ENCODE data around the gene SERHL2. TPM values are rescaled to one million over a fixed set of nuclear protein-coding genes. Genes with fewer than 3 reads are reported as not detected.

Gene SERHL2
- polyA plus RNA-seq, 1 donor (not counting 4 experiments of a cell fraction or from before 2014, with no cell fraction given) = 2.5 TPM

DNA sequence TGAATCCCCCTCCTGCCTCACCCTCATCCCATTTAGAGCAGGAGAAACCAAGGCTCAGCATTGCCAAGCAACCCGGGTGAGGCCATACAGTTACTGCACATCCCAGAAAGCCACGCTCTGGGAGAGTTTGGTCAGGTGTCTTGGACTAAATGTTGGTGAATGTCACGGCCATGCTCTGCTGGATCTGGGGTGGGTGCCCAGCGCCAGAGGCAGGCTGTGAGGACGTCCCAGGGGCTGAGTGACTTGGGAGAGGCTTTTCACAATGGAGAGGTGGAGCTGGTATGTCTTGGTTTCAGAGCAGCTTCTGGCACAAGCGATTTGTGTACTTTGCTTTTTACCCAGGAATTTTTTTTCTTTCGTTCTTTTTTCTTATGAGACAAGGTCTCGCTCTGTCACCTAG, 6.6 kb downstream of the SERHL2 start:
- DNase-seq (ENCODE audit: low read depth, low spot score) (no peak), FAIRE-seq (no peak)
- Histone ChIP-seq H4K20me1 (ENCODE audit: control insufficient read depth, extremely low read depth, insufficient read depth, low read length) (no peaks in the 10 kb centered on the region), H2AFZ (ENCODE audit: control insufficient read depth, low read length) (no peak overlapping the region), H3K4me3 (ENCODE audit: control insufficient read depth in 2 of 3, extremely low read depth in 1 of 3, insufficient read depth in 2 of 3, low read depth in 1 of 3, low read length in 3 of 3) (no peak overlapping the region), H3K9ac (ENCODE audit: control insufficient read depth, extremely low read depth, insufficient read depth, low read length) (no peak overlapping the region), H3K27ac (ENCODE audit: control insufficient read depth, insufficient read depth, low read length) (no peak overlapping the region), H3K9me1 (ENCODE audit: control insufficient read depth, extremely low read depth, insufficient read depth, low read length) (no peaks in the 10 kb centered on the region), H3K4me1 (ENCODE audit: control insufficient read depth, extremely low read depth, insufficient read depth, low read length) (peaks cover 4% of the 10 kb centered on the region), H3K79me2 (ENCODE audit: control insufficient read depth, insufficient read depth, low read length) (no peaks in the 10 kb centered on the region), H3K27me3 (ENCODE audit: control insufficient read depth, extremely low read depth, insufficient read depth, low read length) (no peaks in the 10 kb centered on the region), H3K9me3 (ENCODE audit: control insufficient read depth, low read depth, low read length) (no peaks in the 10 kb centered on the region), H3K36me3 (ENCODE audit: control insufficient read depth in 2 of 2, extremely low read depth in 1 of 2, insufficient read depth in 2 of 2, low read length in 2 of 2) (no peaks in the 10 kb centered on the region), H3K4me2 (ENCODE audit: control insufficient read depth, extremely low read depth, insufficient read depth, low read depth, low read length) (no peak overlapping the region)
- no peak for TF ChIP-seq EZH2 (IDR thresholded peaks at IDR 0.05; ENCODE audit: low read length)
- no peak for TF ChIP-seq CTCF (optimal IDR thresholded peaks at IDR 0.05 in 1 of 3, IDR thresholded peaks at IDR 0.05 in 1 of 3, conservative IDR thresholded peaks at IDR 0.05 in 1 of 3; ENCODE audit: extremely low read depth in 1 of 3, insufficient read depth in 2 of 3, low read length in 3 of 3)
- dilution Hi-C loops (cut with MboI; ENCODE audit: extremely low pct_ligation_motif_present, low sequenced_read_pairs) = no loop called here

DNA sequence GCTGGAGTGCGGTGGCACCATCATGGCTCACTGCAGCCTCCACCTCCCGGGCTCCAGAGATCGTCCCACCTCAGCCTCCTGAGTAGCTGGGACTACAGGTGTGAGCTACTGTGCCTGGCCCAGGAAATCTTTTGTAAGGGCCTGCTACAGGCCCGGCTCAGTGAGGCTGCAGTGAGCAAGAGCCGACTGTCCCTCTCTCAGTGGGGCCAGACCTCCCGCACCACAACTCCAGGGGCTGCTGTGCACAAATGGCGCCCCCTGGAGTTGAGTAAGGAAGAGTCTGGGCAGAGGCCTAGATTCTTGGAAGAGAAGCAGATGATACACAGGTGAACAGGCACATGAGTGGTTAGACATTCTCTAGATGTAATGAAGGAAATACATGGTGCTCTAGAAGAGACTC, 7.0 kb downstream of the SERHL2 start:
- DNase-seq (ENCODE audit: low read depth, low spot score) = no peak
- Histone ChIP-seq H3K36me3 (ENCODE audit: control insufficient read depth in 2 of 2, extremely low read depth in 1 of 2, insufficient read depth in 2 of 2, low read length in 2 of 2) (no peaks in the 10 kb centered on the region), H3K9ac (ENCODE audit: control insufficient read depth, extremely low read depth, insufficient read depth, low read length) (no peak overlapping the region), H4K20me1 (ENCODE audit: control insufficient read depth, extremely low read depth, insufficient read depth, low read length) (no peaks in the 10 kb centered on the region), H3K9me3 (ENCODE audit: control insufficient read depth, low read depth, low read length) (no peaks in the 10 kb centered on the region), H3K4me2 (ENCODE audit: control insufficient read depth, extremely low read depth, insufficient read depth, low read depth, low read length) (no peak overlapping the region), H2AFZ (ENCODE audit: control insufficient read depth, low read length) (no peak overlapping the region), H3K27me3 (ENCODE audit: control insufficient read depth, extremely low read depth, insufficient read depth, low read length) (no peaks in the 10 kb centered on the region), H3K27ac (ENCODE audit: control insufficient read depth, insufficient read depth, low read length) (no peak overlapping the region), H3K9me1 (ENCODE audit: control insufficient read depth, extremely low read depth, insufficient read depth, low read length) (no peaks in the 10 kb centered on the region), H3K79me2 (ENCODE audit: control insufficient read depth, insufficient read depth, low read length) (no peaks in the 10 kb centered on the region), H3K4me3 (ENCODE audit: control insufficient read depth in 2 of 3, extremely low read depth in 1 of 3, insufficient read depth in 2 of 3, low read depth in 1 of 3, low read length in 3 of 3) (no peak overlapping the region), H3K4me1 (ENCODE audit: control insufficient read depth, extremely low read depth, insufficient read depth, low read length) (peaks cover 4% of the 10 kb centered on the region)
- TF ChIP-seq EZH2 (IDR thresholded peaks at IDR 0.05; ENCODE audit: low read length) = no peak
- peak; percentile 38 to 44 (median 44) for TF ChIP-seq CTCF (optimal IDR thresholded peaks at IDR 0.05 in 1 of 3, IDR thresholded peaks at IDR 0.05 in 1 of 3, conservative IDR thresholded peaks at IDR 0.05 in 1 of 3; ENCODE audit: extremely low read depth in 1 of 3, insufficient read depth in 2 of 3, low read length in 3 of 3)
- dilution Hi-C loops (cut with MboI; ENCODE audit: extremely low pct_ligation_motif_present, low sequenced_read_pairs) = no loop called here
- FAIRE-seq = no peak

Data from keratinocyte (primary cell).